HPDE6-E6E7 (cell line): ENCODE results near the gene ENDOG.

ENCODE experiments used
- DNase-seq: peaks from one replicate; pipeline ENCODE4 v3.0.0; 2011; ENCODE audit warnings: missing footprints; ENCODE audit errors: extremely low spot score

ENDOG gene

DNA sequence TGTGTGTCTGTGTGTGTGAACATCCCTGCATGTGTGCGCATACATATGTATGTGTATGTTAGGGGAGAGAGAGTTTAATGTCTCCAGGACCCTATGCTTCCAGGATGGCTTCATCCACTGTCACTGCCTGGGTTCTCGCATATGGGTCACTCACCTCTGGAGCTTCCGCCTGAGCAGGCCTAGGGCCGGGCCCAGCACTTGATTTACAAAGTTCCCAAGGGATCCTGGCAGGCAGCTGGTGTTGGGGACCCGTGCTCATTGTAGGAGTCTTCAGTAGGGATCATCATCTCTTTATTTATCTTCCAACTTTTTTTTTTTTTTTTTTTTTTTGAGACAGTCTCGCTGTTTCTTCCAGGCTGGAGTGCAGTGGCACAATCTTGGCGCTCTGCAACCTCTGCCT, 18.2 kb upstream of the ENDOG start:
- no peak for DNase-seq

DNA sequence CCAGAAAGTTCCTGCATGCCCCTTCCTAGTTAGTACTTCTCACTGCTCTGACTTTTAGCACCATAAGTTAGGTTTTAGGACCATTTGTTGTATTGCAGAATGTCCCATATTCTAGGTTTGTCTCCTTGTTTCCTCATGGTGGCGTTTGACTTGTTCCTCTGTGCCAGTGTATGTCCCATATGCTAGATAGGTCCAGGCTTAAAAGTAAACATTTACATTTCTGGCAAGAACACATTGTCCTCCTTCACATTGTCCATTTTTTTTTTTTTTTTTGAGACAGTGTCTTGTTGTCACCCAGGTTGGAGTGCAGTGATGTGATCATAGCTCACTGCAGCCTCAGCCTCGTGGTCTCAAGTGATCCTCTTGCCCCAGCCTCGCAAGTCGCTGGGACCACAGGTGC, 15.8 kb upstream of the ENDOG start:
- DNase-seq = no peak

DNA sequence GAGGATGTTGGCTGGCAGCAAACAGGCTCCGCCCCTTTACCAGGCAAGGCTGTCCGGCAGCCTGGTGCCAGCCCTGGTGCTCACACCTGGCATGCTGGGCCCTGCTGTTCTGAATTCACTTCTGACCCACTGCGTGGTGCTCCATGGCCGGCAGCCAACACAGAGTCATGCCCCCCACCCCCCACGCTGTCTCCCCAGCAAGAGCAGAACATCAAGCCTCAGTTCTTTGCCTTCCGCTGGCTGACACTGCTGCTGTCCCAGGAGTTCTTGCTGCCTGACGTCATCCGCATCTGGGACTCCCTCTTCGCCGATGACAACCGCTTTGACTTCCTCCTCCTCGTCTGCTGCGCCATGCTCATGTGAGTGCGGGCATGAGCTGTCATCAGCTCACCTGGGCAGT, 12.6 kb upstream of the ENDOG start:
- no peak for DNase-seq

DNA sequence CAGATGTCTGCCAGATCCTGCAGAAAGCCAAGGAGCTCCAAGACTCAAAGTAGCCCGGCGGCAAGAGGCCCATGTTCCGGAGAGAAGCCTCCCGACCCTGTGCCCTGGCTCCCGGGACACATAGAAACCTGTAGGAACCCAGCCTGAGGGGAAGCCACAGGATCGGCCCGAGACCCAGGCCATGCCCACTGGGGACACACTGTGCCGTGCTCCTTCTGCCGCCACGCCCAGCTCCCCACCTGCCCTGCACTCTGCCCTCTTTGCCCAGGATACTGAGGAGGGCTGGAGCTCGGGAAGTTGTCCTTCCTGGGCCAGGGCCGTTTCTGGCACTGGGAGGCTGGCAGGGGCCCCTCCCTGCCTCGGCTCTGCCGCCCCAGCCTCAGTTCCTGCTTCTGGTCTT, 10.5 kb upstream of the ENDOG start:
- no peak for DNase-seq

DNA sequence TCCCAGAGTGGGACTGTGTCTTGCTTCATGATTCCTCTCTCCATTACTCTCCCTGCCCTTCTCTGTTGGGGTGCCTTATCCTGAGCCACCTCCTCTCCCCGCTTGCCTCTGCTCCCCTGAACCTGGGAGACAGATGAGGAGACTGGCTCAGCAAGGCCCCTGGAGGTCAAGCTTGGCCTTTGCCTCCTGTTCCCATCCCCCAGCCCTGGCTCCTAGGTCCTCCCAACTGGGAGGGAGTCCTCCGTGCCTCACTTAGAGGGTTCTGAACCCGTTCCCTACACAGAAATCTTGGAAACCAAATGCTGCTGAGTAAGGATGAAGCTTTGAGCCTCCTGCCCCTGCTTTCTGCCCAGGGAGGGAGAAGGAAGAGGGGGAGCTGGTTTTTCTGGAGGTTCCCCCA, 9.8 kb upstream of the ENDOG start:
- no peak for DNase-seq

DNA sequence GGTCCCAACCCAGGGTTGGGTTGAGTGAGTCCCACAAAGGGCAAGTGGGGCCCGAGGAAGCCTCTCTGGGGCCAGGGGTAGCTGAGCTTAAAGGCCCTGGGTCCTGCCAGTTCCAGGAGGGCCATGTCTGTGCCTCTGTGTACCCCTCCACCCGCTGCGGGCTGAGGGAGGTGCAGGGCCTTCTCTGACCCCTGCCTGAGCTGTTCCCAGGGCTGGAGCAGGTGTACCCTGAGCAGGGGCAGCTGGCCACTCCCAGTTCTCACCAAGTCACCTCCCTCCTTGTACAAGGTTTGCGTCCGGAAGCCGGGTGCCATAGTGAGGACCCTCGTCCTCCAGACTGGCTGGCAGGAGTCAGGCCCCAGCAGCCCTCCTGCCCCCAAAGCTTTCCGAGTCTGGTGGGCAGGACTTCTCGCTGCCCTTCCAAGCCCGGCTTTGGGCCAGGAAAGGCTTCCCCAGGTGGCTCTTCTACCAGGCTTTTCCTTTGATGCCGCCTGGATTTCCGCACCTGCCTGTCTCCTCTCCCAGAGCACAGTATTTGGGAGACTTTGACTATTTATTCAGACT, 9.2 kb upstream of the ENDOG start:
- no peak for DNase-seq

DNA sequence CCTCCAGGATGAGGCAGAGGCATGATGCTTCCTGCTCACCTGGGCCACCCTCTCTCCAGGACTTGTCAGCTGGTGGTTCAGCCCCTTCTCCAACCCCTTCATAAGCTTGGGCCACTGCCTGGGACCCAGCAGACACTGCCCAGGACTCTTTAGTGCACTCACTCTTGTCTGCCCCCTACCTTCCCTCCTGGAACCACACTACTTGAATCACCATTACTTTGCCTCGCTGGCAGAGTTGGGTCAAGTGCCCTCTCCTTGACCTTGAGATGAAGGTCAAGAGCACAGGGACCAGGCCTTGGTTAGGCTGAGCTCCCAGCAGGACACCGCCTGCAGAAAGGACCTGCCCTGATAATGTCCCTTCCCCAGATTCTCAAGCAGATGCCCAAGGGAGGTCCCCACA, 8.5 kb upstream of the ENDOG start:
- no peak for DNase-seq

DNA sequence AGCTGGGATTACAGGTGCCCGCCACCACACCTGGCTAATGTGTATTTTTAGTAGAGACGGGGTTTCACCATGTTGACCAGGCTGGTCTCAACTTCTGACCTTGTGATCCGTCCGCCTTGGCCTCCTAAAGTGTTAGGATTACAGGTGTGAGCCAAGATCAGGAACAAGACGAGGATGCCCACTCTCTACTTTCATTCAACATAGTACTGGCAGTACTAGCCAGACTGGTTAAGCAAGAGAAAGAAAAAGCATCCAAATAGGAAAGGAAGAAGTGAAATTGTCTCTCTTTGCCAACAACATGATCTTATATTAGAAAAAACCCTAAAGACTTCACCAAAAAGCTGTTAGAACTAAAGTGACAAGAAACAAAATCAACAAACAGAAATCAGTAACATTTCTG, 7.4 kb upstream of the ENDOG start:
- no peak for DNase-seq

DNA sequence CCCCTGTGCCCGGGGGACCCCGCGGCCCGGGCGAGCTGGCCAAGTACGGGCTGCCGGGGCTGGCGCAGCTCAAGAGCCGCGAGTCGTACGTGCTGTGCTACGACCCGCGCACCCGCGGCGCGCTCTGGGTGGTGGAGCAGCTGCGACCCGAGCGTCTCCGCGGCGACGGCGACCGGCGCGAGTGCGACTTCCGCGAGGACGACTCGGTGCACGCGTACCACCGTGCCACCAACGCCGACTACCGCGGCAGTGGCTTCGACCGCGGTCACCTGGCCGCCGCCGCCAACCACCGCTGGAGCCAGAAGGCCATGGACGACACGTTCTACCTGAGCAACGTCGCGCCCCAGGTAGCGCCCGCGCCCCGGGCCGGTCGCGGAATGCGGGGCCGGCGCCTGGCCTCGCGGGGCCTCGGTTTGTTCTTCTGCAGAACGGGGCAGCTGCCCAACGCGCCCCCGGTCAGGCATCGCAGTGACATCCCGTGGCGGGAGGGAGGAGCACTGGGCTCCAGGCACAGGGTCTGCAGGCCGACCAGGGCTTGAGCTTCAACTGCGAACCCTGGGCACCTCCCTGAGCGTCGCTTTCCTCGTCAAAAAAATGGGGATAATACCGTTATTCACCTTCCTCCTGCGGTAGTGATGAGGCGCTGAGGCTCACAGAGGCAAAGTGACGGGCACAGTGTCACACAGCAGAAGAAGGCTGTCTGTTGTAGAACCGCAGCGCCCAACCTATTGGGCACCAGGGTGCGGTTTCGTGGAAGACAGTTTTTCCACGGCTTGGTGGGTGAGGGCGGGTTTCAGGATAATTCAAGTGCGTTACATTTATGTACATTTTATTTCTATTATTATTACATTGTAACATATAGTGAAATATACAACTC, 777 bp downstream of the ENDOG start:
- peak; percentile 23 for DNase-seq

DNA sequence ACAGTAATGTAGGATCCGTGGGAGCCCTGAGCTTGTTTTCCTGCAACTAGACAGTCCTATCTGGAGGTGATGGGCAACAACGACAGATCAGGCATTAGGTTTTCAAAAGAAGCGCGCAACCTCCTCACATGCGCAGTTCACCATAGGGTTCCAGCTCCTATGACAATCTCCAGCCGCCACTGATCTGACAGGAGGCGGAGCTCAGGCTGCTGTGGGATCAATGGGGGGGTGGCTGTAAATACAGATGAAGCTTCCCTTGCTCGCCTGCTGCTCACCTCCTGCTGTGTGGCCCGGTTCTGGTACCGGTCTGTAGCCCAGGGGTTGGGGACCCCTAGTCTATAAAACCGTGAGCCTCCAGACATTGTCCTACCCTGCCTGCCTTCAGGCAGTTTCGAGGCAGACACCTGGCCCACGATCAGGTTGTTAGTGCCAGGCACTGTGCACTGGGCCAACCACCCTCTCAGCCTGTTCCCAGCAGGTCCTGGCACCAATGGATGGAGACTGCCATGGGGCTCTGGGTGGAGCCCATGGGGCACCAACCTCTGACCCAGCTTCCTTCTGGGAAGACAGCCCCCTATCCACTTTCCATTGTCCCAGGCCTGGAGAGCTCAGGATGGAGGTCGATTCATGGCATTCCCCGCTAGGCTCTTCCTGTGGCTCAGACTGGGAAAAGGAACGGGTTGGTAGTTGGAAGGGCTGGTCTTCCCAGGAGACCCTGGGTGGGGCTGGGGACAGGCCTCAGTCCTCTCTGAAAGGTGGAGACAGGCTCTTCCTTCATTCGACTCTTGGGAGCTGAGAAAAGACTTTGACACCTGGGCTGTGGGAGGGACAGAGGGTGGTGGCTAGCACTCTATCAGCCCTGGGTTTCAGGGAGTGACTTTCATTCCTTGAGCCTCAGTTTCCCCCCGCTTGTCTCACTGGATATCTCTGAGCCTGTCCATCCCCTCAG, 1.7 kb downstream of the ENDOG start:
- DNase-seq = no peak

DNA sequence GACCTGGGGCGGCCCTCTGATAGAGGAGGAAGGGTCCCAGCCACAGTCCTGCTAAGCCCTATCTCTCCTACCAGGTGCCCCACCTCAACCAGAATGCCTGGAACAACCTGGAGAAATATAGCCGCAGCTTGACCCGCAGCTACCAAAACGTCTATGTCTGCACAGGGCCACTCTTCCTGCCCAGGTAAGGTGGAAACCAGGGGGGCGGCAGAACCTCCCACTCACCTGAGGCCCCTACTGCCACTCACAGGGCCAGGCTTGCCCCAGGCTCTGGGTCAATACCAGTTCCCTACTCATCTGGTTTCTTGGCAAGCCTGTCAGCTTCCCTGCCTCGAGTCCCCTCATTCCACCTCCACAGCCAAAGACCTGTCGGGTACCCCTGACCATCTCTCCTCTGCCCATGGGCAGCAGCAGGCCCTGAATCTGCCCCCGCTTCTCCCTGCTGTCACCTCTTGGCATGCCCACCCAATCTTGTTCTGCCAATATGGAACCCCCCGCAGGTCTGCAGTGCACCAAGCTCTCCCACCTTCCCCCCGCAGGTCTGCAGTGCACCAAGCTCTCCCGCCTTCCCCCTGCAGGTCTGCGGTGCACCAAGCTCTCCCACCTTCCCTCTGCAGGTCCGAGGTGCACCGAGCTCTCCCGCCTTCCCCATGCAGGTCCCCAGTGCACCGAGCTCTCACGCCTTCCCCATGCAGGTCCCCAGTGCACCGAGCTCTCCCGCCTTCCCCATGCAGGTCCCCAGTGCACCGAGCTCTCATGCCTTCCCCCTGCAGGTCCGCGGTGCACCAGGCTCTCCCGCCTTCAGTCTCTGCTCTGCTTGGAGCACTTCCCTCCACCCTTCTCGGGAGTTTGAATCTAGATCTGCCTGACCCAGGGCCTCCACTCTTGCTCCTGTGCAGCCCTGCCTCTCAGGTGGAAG, 2.6 kb downstream of the ENDOG start:
- no peak for DNase-seq

DNA sequence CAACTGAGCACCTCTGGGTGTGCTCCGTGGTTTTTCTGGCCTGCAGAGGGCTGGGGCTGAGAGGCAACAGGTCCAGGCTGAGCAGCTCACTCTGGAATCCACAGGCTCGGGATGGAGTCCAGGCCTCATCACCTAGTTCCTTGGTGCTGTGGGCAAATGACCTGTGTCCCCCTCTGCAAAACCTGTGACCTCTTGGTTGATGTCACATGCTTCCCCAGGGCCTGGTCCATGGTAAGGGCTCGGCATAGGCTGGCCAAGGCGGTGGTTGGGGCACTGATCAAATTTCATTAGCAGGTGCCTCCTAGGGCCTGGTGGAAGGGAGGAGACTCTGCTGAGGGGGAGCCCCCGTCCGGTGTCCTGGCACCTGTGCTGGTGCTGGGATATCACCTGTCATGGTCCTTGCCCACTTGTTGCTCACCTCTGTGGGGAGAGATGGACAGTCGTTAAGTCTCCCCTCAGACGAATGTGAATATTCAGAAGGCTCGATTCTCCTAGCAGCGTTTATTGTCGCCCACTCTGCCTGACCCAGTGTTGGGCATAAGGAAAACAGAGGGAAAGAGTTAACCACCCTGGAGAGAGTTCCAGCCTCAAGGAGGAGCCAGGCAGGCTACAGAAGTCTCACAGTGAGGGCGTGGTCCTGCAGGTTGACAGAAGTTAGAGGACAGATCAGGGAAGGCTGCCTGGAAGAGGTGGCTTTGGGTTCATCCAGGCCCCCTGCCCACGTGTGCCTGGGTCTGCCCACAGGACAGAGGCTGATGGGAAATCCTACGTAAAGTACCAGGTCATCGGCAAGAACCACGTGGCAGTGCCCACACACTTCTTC, 3.5 kb downstream of the ENDOG start:
- no peak for DNase-seq

DNA sequence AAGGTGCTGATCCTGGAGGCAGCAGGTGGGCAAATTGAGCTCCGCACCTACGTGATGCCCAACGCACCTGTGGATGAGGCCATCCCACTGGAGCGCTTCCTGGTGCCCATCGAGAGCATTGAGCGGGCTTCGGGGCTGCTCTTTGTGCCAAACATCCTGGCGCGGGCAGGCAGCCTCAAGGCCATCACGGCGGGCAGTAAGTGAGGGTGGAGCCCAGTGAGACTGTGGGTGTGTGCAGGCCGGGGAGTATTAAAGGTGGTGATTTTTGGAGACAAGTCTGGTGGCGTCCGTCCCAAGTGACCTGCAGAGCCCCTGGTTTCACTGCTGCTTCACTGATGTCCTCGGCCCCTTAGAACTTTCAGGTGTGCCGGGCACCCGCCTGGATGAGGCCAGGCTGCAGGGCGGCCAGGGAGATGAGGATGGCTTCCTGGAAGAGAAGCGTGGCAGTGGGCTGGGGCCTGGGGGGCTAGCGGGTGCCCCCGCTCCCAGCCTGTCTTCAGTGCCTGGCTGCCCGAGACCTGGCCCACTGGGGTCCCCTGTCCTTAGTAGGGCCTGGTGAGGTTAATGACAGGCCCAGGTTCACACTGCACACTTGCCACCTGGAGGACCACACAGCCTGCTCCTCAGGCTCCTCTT, 4.2 kb downstream of the ENDOG start:
- no peak for DNase-seq

DNA sequence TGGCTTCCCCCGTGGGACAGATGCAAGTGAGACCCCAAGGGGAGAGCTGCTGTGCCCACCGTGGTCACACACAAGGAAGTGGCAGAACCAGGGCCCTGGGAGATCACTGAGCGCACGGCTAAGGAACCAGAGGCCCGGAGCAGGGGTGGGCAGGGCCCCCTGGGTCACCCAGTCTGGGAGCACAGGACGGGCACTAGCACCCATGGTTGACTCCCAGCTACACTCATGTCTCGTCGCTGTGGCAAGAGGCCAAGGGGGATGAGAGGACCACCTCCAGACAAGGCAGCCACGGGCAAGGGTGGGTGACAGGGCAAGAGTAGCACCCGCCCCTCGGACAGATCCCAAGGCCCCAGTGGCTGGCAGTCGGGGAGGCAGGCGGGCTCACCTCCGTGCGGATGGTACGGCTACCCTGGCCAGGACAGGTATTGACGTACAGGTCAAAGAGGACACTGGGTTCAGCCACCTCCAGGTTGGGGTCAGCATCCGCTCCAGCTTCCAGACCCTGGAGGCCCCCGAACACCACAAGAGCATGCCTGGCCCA, 5.1 kb downstream of the ENDOG start:
- DNase-seq = no peak

DNA sequence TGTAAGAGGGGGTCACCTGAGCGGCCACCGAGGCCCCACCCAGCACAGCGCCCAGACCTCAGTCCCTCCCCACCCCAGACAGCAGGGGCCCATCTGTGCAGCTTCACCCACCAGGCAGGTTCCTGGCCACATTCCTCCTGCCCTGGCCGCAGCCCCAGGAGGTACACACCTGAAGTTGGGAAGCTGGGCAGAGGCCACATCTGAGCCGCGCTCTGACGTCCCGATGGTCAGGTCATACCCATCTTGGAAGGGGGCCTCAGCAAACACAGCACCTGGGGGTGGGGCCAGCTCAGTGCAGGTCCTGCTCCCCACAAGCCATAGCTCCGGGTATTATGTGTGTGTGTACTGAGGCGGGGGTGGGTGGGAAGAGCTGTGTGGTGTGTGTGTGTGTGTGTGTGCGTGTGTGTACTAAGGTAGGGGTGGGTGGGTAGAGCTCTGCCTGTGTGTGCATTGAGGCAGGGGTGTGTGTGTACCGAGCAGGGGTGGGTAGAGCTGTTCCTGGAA, 5.7 kb downstream of the ENDOG start:
- DNase-seq = no peak

DNA sequence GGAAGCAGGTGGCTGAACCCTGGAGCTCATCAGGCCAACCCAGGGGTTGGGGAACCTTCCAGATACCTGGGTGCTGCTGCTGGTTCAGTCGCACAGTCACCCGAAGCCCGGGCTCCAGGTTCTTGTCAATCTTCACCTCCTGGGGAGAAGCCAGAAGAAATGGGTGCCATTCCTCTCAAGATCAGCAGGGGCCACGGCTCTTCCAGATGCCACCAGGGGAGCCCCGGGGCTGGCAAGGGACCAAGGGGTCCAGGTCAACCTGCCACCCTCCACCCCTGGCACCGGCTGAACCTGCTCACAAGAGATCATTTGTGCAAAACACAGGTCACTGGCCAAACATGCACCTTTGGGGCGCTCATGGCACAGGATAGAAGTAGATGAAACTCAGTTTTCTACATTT, 6.6 kb downstream of the ENDOG start:
- no peak for DNase-seq

DNA sequence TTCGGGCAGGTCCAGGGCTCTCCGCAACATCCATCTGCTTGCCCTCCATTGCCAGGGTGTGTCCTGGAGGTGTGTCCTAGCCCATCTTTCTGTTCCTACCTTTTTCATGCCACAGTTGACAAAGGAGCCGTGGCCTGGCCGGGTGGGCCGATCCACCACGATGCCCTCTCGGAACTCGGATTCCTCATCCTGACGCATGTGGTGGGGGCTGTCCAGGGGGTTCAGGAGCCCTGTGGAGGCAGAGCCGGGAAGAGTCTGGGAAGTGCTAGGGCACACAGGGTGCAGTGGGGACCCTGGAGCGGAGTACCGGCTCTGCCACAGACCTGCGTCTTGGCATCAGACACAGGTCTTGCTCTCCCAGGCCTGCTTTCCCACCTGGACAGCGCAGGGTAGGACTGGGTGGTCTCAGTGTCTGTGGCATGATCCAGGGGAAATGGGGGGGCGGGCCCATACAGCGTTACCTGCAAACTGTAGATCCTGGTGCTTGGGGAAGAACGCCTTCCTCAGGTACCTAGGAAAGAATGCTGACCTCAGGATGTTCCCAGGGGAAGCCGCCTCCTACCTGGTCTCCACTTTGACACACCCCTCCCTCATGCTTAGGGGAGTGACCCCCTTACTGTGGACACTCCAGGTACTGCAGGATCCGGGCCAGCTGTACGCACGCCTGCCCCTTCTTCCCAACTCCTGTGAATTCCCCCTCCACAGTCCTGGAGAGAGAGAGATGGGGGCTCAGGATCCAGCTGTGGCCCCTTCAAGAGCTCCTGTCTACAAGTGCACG, 7.8 kb downstream of the ENDOG start:
- no peak for DNase-seq

DNA sequence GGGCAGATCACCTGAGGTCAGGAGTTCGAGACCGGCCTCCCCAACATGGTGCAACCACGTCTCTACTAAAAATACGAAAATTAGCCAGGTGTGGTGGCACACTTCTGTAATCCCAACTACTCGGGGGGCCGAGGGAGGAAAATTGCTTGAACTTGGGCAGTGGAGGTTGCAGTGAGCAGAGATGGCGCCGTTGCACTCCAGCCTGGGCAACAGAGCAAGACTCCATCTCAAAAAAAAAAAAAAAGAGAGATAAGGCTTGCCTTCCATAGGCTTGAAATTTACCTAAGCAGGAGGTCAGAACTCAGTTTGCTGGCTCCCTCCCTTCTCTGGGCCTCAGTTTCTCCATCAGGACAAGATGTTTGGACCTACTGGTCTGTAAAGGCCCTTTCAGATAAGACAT, 10.0 kb downstream of the ENDOG start:
- DNase-seq = no peak
